WI38 (cell line): ENCODE data around the gene OSER1.
A peak's percentile ranks its signal among the peaks of the same experiment; 100 is the strongest.

Experiments used
- H3K4me3 ChIP-seq: 2 replicates; pipeline ENCODE4 v1.5.1; 2011; ENCODE audit warnings: low read depth, mild to moderate bottlenecking, control low read depth, low read length
- CTCF ChIP-seq: IDR thresholded peaks from 2 replicates; pipeline ENCODE4 v1.5.1; 2012; ENCODE audit warnings: low read depth, mild to moderate bottlenecking, control low read depth, low read length

OSER1 gene

GRCh38 chr20:44207126-44207723 is 3.3 kb downstream of the OSER1 start:
- peak overlapping the region; percentile 99 for H3K4me3 ChIP-seq
- TF ChIP-seq CTCF: no peak

GRCh38 chr20:44206132-44206531 is 4.4 kb downstream of the OSER1 start:
- no peak for TF ChIP-seq CTCF
- no peak overlapping the region for H3K4me3 ChIP-seq

- no peak overlapping the region for H3K4me3 ChIP-seq
- TF ChIP-seq CTCF: no peak
Observed at GRCh38 chr20:44204832-44205215, 5.7 kb downstream of the OSER1 start.

- no peak for TF ChIP-seq CTCF
- peak overlapping the region; percentile 6; the same call in 1 of the 2 replicates for H3K4me3 ChIP-seq
Observed at GRCh38 chr20:44204156-44204831, 6.3 kb downstream of the OSER1 start.

DNA sequence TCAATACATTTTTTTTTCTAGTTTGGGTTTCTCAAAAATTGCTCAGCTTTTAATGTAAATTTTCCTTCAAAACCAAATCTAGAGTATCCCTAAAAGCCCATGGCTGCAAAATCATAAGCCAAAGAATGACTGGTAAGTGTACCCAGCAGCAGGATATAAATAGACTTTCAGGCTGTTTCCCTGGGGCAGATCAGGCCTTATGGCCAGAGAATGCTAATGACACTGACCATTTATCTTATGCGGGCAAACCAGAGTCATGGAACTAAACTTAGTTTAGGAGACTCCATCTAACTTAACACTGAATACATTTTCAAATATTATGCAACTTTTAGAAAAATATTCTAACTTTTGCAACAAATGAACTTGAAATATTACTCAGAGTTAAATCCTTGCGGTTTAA is 7.4 kb downstream of the OSER1 start:
- no peak overlapping the region for H3K4me3 ChIP-seq
- no peak for TF ChIP-seq CTCF

DNA sequence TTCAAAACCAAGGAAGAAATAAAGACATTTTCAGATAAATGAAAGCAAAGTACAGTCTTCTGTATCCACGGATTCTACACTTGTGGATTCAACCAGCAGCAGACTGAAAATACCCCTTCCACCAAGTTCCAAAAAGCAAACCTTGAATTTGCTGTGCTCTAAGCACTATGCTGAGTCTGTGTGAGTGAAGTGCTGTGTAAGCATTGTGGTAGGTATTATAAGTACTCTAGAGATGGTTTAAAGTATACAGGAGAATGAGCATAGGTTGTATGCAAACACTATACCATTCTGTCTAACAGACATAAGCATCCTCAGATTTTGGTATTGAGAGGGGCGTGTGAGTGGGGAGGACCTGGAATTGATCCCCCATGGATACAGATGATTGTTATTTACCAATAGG is 9.6 kb downstream of the OSER1 start:
- TF ChIP-seq CTCF: no peak
- no peak overlapping the region for H3K4me3 ChIP-seq

DNA sequence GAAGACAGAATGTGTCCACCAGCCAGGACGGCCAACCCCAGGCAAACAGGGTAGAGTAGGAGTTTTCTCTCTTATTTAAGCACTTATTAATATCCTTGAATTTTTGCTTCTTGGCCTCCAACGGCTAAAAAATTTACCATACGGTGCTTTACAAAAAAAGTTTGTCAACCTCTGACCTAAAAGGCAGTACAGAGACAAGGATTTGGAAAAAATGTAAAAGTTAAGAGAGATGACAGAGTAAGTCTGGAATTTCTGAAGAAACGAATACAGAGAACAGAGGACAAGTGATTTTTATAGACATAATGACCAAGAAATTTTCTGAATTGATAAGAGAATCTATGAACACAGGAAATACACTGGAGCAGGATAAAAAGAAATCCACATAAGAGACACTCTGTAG is 10.2 kb downstream of the OSER1 start:
- no peak for TF ChIP-seq CTCF
- H3K4me3 ChIP-seq: no peak overlapping the region
